PC-3 (cell line): Measurements from ENCODE around the gene HOXD11. TPM values are rescaled to one million over a fixed set of nuclear protein-coding genes. Genes with fewer than 3 reads are reported as not detected.

Experiments
- ATAC-seq: fragments of 200-7000 bp; cut with Tn5 transposase; 2 replicates; pipeline ENCODE4 v1.9.1; 2020; ENCODE audit warnings: mild to moderate bottlenecking, moderate library complexity
- BruUV-seq: library from RNA; stranded (reverse); fragments of 400-500 nt; replicated peaks from 2 replicates; lab custom pipeline; 2021; lab: Mats Ljungman, UMichigan
- CTCF ChIA-PET: fragments of 300-600 bp; sonication (Branson Sonifier 250); formaldehyde crosslinking; loops from one replicate; lab custom pipeline; 2022; ENCODE audit warnings: antibody characterized with exemption; lab: Charles Lee
- POLR2A ChIA-PET: fragments of 300-600 bp; sonication (Branson Sonifier 250); formaldehyde crosslinking; loops from one replicate; lab custom pipeline; 2022; ENCODE audit warnings: antibody characterized with exemption; ENCODE audit not compliant: unreplicated experiment; lab: Charles Lee
- DNase-seq: peaks from one replicate; pipeline ENCODE4 v3.0.0-alpha.2; 2015
- H2AFZ ChIP-seq: fragments of 300-600 bp; sonication (generic); 2 replicates; pipeline ENCODE4 v1.6.0; 2016; ENCODE audit warnings: antibody characterized with exemption, low read length
- H3F3A ChIP-seq: fragments of 300-600 bp; sonication (generic); one replicate; pipeline ENCODE4 v1.6.0; 2017; ENCODE audit warnings: antibody characterized with exemption, low read length, control low read depth, mild to moderate bottlenecking; ENCODE audit not compliant: unreplicated experiment
- H3K27ac ChIP-seq: fragments of 300-600 bp; sonication (generic); 2 replicates; pipeline ENCODE4 v1.5.1; 2016; ENCODE audit warnings: mild to moderate bottlenecking, low read length
- H3K27me3 ChIP-seq: fragments of 300-600 bp; sonication (generic); 2 replicates; pipeline ENCODE4 v1.6.1; 2016; ENCODE audit warnings: low read length, mixed read lengths
- H3K36me3 ChIP-seq: fragments of 300-600 bp; sonication (generic); 2 replicates; pipeline ENCODE4 v1.6.1; 2016; ENCODE audit warnings: low read depth, mixed run types, low read length, mixed read lengths
- H3K4me1 ChIP-seq: fragments of 300-600 bp; sonication (generic); 2 replicates; pipeline ENCODE4 v1.5.1; 2016; ENCODE audit warnings: low read length; ENCODE audit not compliant: insufficient read depth
- H3K4me2 ChIP-seq: fragments of 300-600 bp; sonication (generic); 2 replicates; pipeline ENCODE4 v1.6.0; 2016; ENCODE audit warnings: low read length
- H3K4me3 ChIP-seq: fragments of 300-600 bp; sonication (generic); 2 replicates; pipeline ENCODE4 v1.5.1; 2016; ENCODE audit warnings: mild to moderate bottlenecking, low read length, mixed read lengths
- H3K79me2 ChIP-seq: fragments of 300-600 bp; sonication (generic); 2 replicates; pipeline ENCODE4 v1.6.1; 2017; ENCODE audit warnings: low read length, mixed read lengths
- H3K9ac ChIP-seq: fragments of 300-600 bp; sonication (generic); 2 replicates; pipeline ENCODE4 v1.6.0; 2016; ENCODE audit warnings: mild to moderate bottlenecking, low read length
- H3K9me2 ChIP-seq: fragments of 300-600 bp; sonication (generic); replicated peaks from 2 replicates; pipeline ENCODE4 v1.6.1; 2016; ENCODE audit warnings: mixed run types, low read length, mixed read lengths
- H3K9me3 ChIP-seq: fragments of 300-600 bp; sonication (generic); 2 replicates; pipeline ENCODE4 v1.6.1; 2016; ENCODE audit warnings: low read length, mixed read lengths
- H4K20me1 ChIP-seq: fragments of 300-600 bp; sonication (generic); 2 replicates; pipeline ENCODE4 v1.6.1; 2016; ENCODE audit warnings: low read length, mixed read lengths
- EZH2 ChIP-seq: fragments of 300-600 bp; sonication (generic); IDR thresholded peaks from one replicate; pipeline ENCODE4 v1.6.1; 2017; ENCODE audit warnings: antibody characterized with exemption, mild to moderate bottlenecking, low read length; ENCODE audit not compliant: unreplicated experiment
- EZH2phosphoT487 ChIP-seq: fragments of 300-600 bp; sonication (generic); IDR thresholded peaks from 2 replicates; pipeline ENCODE4 v1.6.1; 2018; ENCODE audit warnings: mild to moderate bottlenecking, antibody characterized with exemption, low read length, borderline replicate concordance
- intact Hi-C: fragments of 100-400 bp; cut with micrococcal nuclease; formaldehyde crosslinking; loops from 2 replicates; pipeline ENCODE4 v1.9.0; 2023
- total RNA-seq: library from RNA; depleted of rRNA; stranded (reverse); fragments of >200 nt; gene quantifications from 2 replicates; pipeline ENCODE4 v1.2.3, GENCODE V29; 2014
- TF ChIP-seq, protein P1 (sequence below): fragments of 300-600 bp; sonication (generic); conservative IDR thresholded peaks from 2 replicates; pipeline ENCODE4 v1.5.1; 2017; ENCODE audit warnings: antibody characterized with exemption, low read depth, mild to moderate bottlenecking, low read length

The HOXD11 gene
- total RNA-seq, 1 experiment from 2014 or later, result not detected

DNA sequence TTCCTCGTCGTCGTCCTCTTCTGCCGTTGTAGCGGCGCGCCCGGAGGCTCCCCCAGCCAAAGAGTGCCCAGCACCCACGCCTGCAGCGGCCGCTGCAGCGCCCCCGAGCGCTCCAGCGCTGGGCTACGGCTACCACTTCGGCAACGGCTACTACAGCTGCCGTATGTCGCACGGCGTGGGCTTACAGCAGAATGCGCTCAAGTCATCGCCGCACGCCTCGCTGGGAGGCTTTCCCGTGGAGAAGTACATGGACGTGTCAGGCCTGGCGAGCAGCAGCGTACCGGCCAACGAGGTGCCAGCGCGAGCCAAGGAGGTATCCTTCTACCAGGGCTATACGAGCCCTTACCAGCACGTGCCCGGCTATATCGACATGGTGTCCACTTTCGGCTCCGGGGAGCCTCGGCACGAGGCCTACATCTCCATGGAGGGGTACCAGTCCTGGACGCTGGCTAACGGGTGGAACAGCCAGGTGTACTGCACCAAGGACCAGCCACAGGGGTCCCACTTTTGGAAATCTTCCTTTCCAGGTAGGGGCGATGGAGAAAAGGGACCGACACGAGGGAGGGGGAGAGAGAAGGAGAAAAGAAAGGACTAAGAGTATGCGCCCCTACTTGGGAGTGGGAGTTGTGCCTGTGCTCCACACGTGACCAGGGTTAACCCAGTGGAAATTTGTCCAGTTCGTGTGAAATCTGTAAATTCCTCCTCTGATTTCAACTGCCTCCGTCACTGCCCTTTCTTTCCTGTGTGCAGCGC is 13.8 kb upstream of the HOXD11 start:
- ATAC-seq (peak; percentile 34), DNase-seq (peak; percentile 25)
- Histone ChIP-seq H2AFZ (peak overlapping the region; percentile 78), H3K4me1 (peaks cover 5% of the 10 kb centered on the region; the same call in 1 of the 2 replicates), H3K27me3 (peaks cover 40% of the 10 kb centered on the region), H3K4me2 (peak overlapping the region; percentile 84), H3K79me2 (no peaks in the 10 kb centered on the region), H3K9ac (no peak overlapping the region), H3K27ac (no peak overlapping the region), H3K4me3 (peak overlapping the region; percentile 66), H3K36me3 (no peaks in the 10 kb centered on the region), H4K20me1 (no peaks in the 10 kb centered on the region), H3K9me3 (no peaks in the 10 kb centered on the region), H3F3A (no peaks in the 10 kb centered on the region), H3K9me2 (no peaks in the 10 kb centered on the region)
- TF ChIP-seq, protein P1, sequence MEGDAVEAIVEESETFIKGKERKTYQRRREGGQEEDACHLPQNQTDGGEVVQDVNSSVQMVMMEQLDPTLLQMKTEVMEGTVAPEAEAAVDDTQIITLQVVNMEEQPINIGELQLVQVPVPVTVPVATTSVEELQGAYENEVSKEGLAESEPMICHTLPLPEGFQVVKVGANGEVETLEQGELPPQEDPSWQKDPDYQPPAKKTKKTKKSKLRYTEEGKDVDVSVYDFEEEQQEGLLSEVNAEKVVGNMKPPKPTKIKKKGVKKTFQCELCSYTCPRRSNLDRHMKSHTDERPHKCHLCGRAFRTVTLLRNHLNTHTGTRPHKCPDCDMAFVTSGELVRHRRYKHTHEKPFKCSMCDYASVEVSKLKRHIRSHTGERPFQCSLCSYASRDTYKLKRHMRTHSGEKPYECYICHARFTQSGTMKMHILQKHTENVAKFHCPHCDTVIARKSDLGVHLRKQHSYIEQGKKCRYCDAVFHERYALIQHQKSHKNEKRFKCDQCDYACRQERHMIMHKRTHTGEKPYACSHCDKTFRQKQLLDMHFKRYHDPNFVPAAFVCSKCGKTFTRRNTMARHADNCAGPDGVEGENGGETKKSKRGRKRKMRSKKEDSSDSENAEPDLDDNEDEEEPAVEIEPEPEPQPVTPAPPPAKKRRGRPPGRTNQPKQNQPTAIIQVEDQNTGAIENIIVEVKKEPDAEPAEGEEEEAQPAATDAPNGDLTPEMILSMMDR, result peak; percentile 26; the same call in 1 of the 2 replicates
- TF ChIP-seq EZH2, result no peak
- intact Hi-C loops, result loop anchor here (10.0 kb wide), 1 partner anchor 1059 kb away; no protein-coding TSS in a partner anchor
- ChIA-PET CTCF (interaction anchor here (0.5 kb wide), 1 partner anchor 1700 kb away, joined by 8 read pairs; no protein-coding TSS in a partner anchor), POLR2A (no interaction called here)
- no TSS peak for BruUV-seq

DNA sequence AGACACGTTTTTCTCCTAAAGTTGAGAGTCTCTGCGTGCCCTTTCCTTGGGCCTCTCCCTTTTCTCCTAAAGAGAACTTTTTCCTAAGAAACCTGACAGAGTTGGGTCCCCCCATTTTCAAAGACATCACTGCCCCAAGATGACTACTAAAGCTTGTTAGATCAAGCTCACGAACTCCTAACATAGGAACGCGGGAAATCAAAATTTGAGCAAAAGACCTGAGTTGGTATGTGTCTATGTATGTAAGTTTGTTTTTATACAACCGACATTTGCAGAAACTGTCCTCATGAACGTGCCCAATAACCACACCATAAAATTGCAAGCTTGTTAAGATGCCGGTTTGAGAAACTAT is 13.2 kb upstream of the HOXD11 start:
- DNase-seq (no peak), ATAC-seq (no peak)
- Histone ChIP-seq H3K9me2 (no peaks in the 10 kb centered on the region), H3K36me3 (no peaks in the 10 kb centered on the region), H3K79me2 (no peaks in the 10 kb centered on the region), H3K27ac (no peak overlapping the region), H3K4me1 (peaks cover 5% of the 10 kb centered on the region; the same call in 1 of the 2 replicates), H2AFZ (no peak overlapping the region), H3K9ac (no peak overlapping the region), H3K4me3 (peak overlapping the region; percentile 66; the same call in 1 of the 2 replicates), H4K20me1 (no peaks in the 10 kb centered on the region), H3K27me3 (peaks cover 35% of the 10 kb centered on the region), H3K4me2 (peak overlapping the region; percentile 84), H3F3A (no peaks in the 10 kb centered on the region), H3K9me3 (no peaks in the 10 kb centered on the region)
- BruUV-seq, result no TSS peak
- intact Hi-C loops, result loop anchor here (10.0 kb wide), 1 partner anchor 1059 kb away; no protein-coding TSS in a partner anchor
- CTCF ChIA-PET, result no interaction called here
- TF ChIP-seq EZH2phosphoT487 (no peak), EZH2 (no peak)
- TF ChIP-seq, protein P1, result no peak
- POLR2A ChIA-PET, result no interaction called here

DNA sequence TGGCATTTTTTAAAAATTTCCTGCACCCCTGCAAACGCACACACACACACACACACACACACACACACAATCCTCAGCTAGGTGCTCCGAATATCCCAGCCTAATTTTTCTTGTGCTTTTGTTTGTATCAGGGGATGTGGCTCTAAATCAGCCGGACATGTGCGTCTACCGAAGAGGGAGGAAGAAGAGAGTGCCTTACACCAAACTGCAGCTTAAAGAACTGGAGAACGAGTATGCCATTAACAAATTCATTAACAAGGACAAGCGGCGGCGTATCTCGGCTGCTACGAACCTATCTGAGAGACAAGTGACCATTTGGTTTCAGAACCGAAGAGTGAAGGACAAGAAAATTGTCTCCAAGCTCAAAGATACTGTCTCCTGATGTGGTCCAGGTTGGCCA is 12.7 kb upstream of the HOXD11 start:
- no peaks in the 10 kb centered on the region for H4K20me1 ChIP-seq
- ChIA-PET CTCF (no interaction called here), POLR2A (no interaction called here)
- H3K4me2 ChIP-seq, result no peak overlapping the region
- H3K4me3 ChIP-seq, result no peak overlapping the region
- no peak overlapping the region for H3K9ac ChIP-seq
- no peak overlapping the region for H3K27ac ChIP-seq
- no peaks in the 10 kb centered on the region for H3K79me2 ChIP-seq
- intact Hi-C loops, result loop anchor here (10.0 kb wide), 1 partner anchor 1060 kb away; no protein-coding TSS in a partner anchor
- no peaks in the 10 kb centered on the region for H3K9me3 ChIP-seq
- TF ChIP-seq EZH2 (no peak), EZH2phosphoT487 (no peak)
- TF ChIP-seq, protein P1, result no peak
- H2AFZ ChIP-seq, result no peak overlapping the region
- no peaks in the 10 kb centered on the region for H3K9me2 ChIP-seq
- H3K36me3 ChIP-seq, result no peaks in the 10 kb centered on the region
- no TSS peak for BruUV-seq
- H3F3A ChIP-seq, result no peaks in the 10 kb centered on the region
- H3K4me1 ChIP-seq, result peaks cover 5% of the 10 kb centered on the region; the same call in 1 of the 2 replicates
- no peak for DNase-seq
- ATAC-seq, result no peak
- H3K27me3 ChIP-seq, result peaks cover 31% of the 10 kb centered on the region
